Ammon's horn (tissue), 1 donor: ENCODE measurements around the gene AP2S1.
"Not testable (repeated sequence)": the region's sequence is repeated elsewhere in the genome, so short reads cannot be mapped to it uniquely, and the experiment has no call there.

Source experiments
- DNase-seq: peaks from one replicate; pipeline ENCODE4 v3.0.0-alpha.2; 2016; ENCODE audit warnings: low spot score

Gene AP2S1

GRCh38 chr19:46867170-46867569, 16.5 kb upstream of the AP2S1 start:
- DNase-seq, result no peak

DNA sequence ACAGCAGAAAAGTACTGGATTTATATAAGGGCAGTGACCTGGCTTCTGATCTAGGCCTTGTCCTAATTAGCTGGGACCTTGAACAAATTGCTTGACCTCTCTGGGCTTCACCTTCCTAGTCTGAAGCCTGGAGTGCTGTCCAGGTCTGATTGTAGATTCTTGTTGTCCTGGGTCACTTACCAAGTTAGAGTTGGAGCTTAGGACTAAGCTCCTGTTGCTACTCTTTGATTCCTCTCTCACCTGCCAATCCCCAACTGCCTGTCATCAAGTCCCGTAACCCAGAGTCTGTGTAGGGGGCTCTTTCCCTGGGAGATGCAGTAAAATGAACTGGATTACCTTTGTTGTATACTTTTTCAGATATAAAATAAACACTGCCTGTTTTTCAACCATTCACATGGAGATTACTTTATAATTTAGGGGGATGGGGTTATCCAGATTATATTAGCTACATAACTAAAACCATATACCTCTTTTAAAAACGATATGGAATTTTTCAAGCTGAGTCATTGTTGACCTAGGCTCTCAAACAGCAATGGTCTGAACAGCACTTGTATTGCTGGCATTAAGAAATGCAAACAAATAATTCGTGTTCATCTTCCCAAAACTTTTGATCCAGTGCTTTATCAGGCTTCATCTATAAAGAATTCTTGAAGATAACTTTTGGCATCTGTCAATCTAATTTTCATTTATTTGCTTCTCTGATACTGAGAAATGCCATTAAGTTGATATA, 15.9 kb upstream of the AP2S1 start:
- DNase-seq, result no peak

- no peak for DNase-seq
Observed at GRCh38 chr19:46863818-46864629, 13.4 kb upstream of the AP2S1 start.

GRCh38 chr19:46862974-46863632, 12.5 kb upstream of the AP2S1 start:
- DNase-seq, result no peak

GRCh38 chr19:46862503-46862834, 11.8 kb upstream of the AP2S1 start:
- no peak for DNase-seq

DNA sequence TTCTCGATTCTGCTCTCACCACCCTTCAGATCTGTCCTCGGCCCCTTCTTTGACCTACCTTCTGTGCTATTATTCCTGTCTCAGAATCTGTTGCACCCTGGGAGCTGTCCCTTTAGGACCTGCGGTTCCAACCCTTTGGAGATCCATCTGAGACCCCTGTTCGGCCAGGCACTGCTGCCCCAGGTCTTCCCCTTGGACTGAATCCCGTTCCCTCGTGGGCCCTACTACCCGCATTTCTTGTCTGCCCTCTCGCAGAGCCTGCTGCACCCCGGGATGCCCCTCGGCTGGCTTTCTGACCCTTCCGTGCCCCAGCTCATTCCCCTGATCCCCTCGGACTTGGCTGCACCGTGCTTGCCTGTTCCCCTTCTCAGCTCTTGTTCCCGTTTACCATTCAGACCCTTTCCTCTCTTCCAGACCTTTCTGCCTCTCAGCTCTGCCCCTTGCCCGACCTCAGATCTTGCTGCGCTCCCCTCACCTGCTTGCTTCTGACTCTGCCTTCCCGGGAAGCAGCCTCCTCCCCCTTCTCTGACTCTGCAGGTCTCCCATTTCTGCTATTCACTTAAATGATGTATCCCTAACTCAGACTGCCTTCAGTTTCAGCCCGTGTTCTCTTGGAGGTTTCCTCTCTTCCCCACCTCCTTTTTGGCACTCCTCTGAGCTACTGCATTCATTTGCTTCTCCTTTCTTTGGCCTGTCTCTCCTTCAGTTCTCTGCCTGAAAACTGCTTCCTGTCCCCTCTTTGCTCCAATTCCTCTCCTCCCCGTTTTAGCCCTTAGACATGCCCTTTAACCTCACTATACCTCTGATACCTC, 11.3 kb upstream of the AP2S1 start:
- DNase-seq, result peak; percentile 39

DNA sequence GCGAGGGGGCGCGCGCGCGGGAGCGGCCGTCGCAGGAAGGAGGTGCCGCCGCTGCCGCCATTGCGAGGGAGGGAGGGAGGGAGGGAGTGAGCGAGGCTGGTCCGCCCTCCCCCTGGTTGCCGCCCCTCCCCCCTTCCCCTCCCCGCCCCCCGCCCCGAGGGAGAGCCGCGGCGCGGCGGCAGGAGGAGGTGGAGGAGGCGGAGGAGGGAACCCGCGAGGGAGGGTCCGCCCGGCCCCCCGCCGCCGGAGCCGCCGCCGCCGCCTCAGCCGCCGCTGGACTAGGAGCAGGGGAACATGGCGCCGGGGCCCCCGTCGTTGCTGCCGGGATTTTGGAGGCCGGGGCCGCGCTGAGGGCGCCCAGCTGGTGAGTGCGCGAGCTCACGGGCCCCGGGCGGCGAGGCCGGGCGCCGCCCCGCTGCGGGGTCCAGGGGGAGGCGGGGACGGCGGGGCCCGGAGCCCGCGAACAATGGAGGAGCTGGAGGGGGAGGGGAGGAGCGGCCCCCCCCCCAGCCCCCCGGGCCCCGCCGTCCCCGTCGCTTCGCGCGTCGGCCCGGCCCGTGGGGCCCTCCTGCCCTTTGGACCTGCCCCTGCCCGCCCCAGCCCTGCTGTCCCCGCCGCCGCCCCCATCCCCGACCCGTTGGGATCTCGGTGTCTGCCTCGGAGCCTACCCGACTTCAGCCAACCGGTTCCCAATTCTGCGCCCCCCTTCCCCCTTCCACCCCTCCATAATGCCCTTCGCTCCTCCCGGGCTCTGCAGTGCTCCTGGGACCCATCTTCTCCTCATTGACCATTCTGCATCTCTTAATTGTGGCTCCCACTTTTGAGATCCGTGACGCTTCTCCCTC, 10.4 kb upstream of the AP2S1 start, which contains the start of gene ARHGAP35:
Gene ARHGAP35 (plus strand): TSS at position 152 of the 845 bp plus-strand sequence. CDS start 57,679 bp downstream, outside the sequence.
- peak; percentile 89 for DNase-seq

GRCh38 chr19:46860125-46860845, 9.6 kb upstream of the AP2S1 start:
- peak; percentile 99 for DNase-seq

DNA sequence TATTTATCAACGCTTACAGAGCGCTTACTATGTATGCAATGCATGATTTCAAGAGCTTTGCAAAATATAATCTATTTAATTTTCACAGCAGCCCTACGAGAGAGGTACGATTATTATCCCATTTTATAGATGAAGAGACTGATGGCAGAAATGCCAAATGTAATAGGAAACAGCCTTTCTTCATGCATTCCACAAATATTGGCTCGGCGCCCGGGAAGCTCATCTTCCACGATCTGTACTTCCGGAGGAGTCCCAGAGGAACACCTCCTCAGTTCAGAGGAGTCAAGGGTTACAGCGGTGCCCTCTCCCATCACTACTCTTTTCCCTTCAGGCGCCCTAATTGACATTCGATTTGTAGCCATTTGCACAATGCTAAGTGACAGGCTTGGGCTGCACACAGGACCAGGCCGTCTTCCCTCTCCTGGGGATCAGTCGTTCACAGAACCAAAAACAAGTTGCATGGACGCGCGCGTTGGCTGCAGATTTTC, 9.0 kb upstream of the AP2S1 start:
- no peak for DNase-seq

- DNase-seq, result peak; percentile 99
Observed at GRCh38 chr19:46856062-46857022, 5.7 kb upstream of the AP2S1 start.

GRCh38 chr19:46854698-46855097, 4.1 kb upstream of the AP2S1 start:
- not testable (repeated sequence) for DNase-seq

DNA sequence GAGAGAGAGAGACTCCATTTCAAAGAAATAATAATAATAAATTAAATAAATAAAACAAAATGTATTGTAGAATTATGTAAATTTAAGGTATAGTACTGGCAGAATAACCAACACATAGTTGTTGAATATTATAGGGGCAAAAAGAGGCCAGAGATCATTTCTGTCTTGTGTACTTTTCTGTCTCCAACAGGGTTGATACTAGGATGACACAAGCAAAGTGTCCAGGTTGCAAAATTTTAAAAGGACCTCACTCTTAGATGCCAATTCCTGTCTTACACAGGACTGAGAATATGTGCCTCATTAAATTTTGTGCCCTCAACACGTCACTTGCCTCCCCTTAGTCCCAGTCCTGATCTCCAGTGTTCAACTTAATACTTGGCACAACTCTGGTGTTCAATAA, 2.2 kb upstream of the AP2S1 start:
- no peak for DNase-seq

- no peak for DNase-seq
Observed at GRCh38 chr19:46849610-46850009, 1.0 kb downstream of the AP2S1 start.

GRCh38 chr19:46848389-46848788, 2.3 kb downstream of the AP2S1 start:
- DNase-seq, result no peak

DNA sequence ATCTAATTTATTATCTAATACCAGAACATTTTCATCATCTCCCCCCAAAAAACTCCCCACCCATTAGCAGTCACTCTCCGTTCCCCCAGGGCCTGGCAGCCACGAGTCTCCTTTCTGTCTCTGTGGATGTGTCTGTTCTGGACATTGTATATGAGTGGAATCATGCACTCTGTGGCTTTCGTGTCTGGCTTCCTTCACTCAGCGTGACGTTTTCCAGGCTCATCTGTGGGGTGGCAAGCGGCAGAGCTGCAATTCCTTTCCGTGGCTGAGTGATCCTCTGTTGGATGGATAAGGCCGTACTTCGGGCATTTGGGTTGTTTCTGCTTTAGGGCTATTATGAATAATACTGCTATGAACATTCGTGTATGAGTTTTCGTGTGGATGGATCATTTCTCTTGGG, 3.1 kb downstream of the AP2S1 start:
- no peak for DNase-seq

- DNase-seq, result no peak
Observed at GRCh38 chr19:46845959-46846459, 4.6 kb downstream of the AP2S1 start.

DNA sequence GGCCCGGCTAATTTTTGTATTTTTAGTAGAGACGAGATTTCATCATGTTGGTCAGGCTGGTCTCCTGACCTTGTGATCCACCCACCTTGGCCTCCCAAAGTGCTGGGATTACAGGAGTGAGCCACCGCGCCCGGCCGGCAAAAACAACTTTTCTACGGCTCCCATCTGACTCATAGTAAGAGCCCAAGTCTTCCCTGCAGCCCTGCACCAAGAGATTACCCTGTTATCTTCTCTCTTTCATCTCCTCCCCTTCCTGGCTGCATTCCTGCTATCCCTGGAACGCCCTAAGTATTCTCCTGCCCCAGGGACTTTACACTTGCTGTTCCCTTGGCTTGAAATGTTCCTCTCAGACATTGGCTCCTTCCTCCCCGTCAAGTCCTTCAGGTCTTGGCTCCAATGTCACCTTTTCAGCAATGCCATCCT, 6.6 kb downstream of the AP2S1 start:
- DNase-seq, result no peak

GRCh38 chr19:46842791-46843190, 7.9 kb downstream of the AP2S1 start:
- no peak for DNase-seq
